Loucy (cell line): ENCODE results near the gene EZH2.
A peak's percentile ranks its signal among the peaks of the same experiment; 100 is the strongest.

Source experiments
- H2AFZ ChIP-seq: fragments of 200-600 bp; sonication (generic); 2 replicates; pipeline ENCODE4 v1.6.0; 2016; ENCODE audit warnings: antibody characterized with exemption, mild to moderate bottlenecking, low read length, moderate library complexity
- H3F3A ChIP-seq: fragments of 200-600 bp; 2 replicates; pipeline ENCODE4 v1.6.0; 2016; ENCODE audit warnings: antibody characterized with exemption, low read depth, mild to moderate bottlenecking
- H3K27me3 ChIP-seq: fragments of 200-600 bp; sonication (generic); 2 replicates; pipeline ENCODE4 v1.6.1; 2014; ENCODE audit warnings: low read length, mild to moderate bottlenecking; ENCODE audit not compliant: insufficient read depth, poor library complexity, severe bottlenecking
- H3K36me3 ChIP-seq: fragments of 200-600 bp; sonication (generic); 2 replicates; pipeline ENCODE4 v1.6.1; 2016; ENCODE audit warnings: low read length; ENCODE audit not compliant: insufficient read depth
- H3K4me1 ChIP-seq: fragments of 200-600 bp; sonication (generic); 2 replicates; pipeline ENCODE4 v1.5.1; 2014; ENCODE audit warnings: low read length, mild to moderate bottlenecking; ENCODE audit not compliant: insufficient read depth, poor library complexity, severe bottlenecking
- H3K4me2 ChIP-seq: fragments of 200-600 bp; sonication (generic); 2 replicates; pipeline ENCODE4 v1.6.0; 2014; ENCODE audit warnings: antibody characterized with exemption, low read length, low read depth, mild to moderate bottlenecking; ENCODE audit not compliant: poor library complexity, severe bottlenecking
- H3K4me3 ChIP-seq: fragments of 200-600 bp; sonication (generic); 2 replicates; pipeline ENCODE4 v1.5.1; 2014; ENCODE audit warnings: low read length, mild to moderate bottlenecking, mixed read lengths; ENCODE audit not compliant: poor library complexity, severe bottlenecking
- H3K79me2 ChIP-seq: fragments of 200-600 bp; sonication (generic); 2 replicates; pipeline ENCODE4 v1.6.1; 2014; ENCODE audit warnings: low read length; ENCODE audit not compliant: insufficient read depth
- H3K9ac ChIP-seq: fragments of 200-600 bp; sonication (generic); 2 replicates; pipeline ENCODE4 v1.6.0; 2014; ENCODE audit warnings: mild to moderate bottlenecking, low read depth, low read length, moderate library complexity; ENCODE audit not compliant: poor library complexity, severe bottlenecking
- H3K9me2 ChIP-seq: fragments of 200-600 bp; sonication (generic); replicated peaks from 2 replicates; pipeline ENCODE4 v1.6.1; 2016; ENCODE audit warnings: low read depth, low read length, mixed read lengths
- H3K9me3 ChIP-seq: fragments of 200-600 bp; sonication (generic); 2 replicates; pipeline ENCODE4 v1.6.1; 2014; ENCODE audit warnings: mild to moderate bottlenecking, antibody characterized with exemption, low read length, low read depth; ENCODE audit not compliant: insufficient read depth
- H4K20me1 ChIP-seq: fragments of 200-600 bp; sonication (generic); 2 replicates; pipeline ENCODE4 v1.6.0; 2014; ENCODE audit warnings: antibody characterized with exemption, low read length, mild to moderate bottlenecking; ENCODE audit not compliant: insufficient read depth, poor library complexity, severe bottlenecking
- CTCF ChIP-seq: fragments of 200-600 bp; sonication (generic); conservative IDR thresholded peaks from 2 replicates; pipeline ENCODE4 v1.5.1; 2014; ENCODE audit warnings: mild to moderate bottlenecking, antibody characterized with exemption, low read length
- EZH2phosphoT487 ChIP-seq: fragments of 200-600 bp; IDR thresholded peaks from 2 replicates; pipeline ENCODE4 v1.6.1; 2018; ENCODE audit warnings: antibody characterized with exemption, mild to moderate bottlenecking, moderate library complexity, borderline replicate concordance

EZH2 gene

DNA sequence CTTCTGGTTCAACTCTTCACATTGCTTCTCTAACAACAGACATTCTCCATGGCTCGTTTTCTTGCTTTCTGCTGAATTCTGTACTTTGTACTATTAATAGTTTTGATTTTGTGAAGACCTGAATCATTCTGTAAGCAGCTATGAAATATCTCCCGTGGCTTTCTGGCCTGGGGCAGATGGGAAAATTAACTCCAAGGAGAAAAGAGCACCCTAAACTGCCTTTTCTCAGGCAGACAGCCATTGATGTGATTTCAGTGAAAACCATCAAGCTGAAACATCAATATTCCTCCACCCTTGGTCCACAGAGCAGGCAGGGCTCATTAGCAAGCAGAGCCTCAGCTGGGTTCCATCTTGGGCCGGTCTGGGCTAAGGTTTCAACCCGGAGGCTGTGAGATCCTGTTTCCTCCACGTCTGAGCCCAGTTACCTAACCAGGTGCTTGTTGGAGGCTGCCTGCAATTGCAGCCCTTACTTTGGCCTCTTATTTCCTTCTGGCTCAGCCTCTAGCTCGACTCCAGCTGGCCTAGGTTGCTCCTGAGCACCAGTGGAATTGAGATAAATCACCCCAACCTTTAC is 21.1 kb upstream of the EZH2 start:
- no peaks in the 10 kb centered on the region for H3K9me2 ChIP-seq
- H3K4me3 ChIP-seq = no peak overlapping the region
- no peaks in the 10 kb centered on the region for H3K4me1 ChIP-seq
- no peaks in the 10 kb centered on the region for H3K9me3 ChIP-seq
- H3K36me3 ChIP-seq = no peaks in the 10 kb centered on the region
- H3K4me2 ChIP-seq = no peak overlapping the region
- peaks cover 12% of the 10 kb centered on the region for H3K27me3 ChIP-seq
- H2AFZ ChIP-seq = no peak overlapping the region
- no peak overlapping the region for H3K9ac ChIP-seq
- no peak for TF ChIP-seq EZH2phosphoT487
- no peak for TF ChIP-seq CTCF
- H3F3A ChIP-seq = no peaks in the 10 kb centered on the region
- no peaks in the 10 kb centered on the region for H4K20me1 ChIP-seq
- no peaks in the 10 kb centered on the region for H3K79me2 ChIP-seq

DNA sequence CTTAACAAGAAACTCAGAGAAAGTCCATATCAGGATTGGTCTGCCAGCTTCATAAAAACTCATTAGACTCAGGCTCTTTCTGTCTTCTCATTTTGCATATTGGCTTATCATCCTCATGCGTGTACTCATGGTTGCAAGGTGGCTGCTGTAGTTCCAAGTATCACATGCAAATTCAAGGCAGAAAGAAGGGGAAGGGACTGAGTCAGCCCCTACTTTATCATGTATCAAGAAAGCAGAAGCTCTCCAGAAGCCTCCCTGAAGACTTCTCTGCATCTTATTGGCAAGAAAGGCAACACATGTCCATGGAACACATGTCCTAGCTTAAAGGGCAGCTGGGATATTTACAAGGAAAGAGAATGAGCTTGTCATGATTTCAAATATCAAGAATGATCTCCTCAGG is 19.4 kb upstream of the EZH2 start:
- Histone ChIP-seq H3F3A (no peaks in the 10 kb centered on the region), H3K36me3 (no peaks in the 10 kb centered on the region), H3K9ac (no peak overlapping the region), H3K4me3 (no peak overlapping the region), H3K27me3 (peaks cover 5% of the 10 kb centered on the region), H3K79me2 (no peaks in the 10 kb centered on the region), H3K9me3 (no peaks in the 10 kb centered on the region), H3K4me2 (no peak overlapping the region), H4K20me1 (no peaks in the 10 kb centered on the region), H3K4me1 (no peaks in the 10 kb centered on the region), H2AFZ (no peak overlapping the region), H3K9me2 (no peaks in the 10 kb centered on the region)
- no peak for TF ChIP-seq CTCF
- TF ChIP-seq EZH2phosphoT487 = no peak

DNA sequence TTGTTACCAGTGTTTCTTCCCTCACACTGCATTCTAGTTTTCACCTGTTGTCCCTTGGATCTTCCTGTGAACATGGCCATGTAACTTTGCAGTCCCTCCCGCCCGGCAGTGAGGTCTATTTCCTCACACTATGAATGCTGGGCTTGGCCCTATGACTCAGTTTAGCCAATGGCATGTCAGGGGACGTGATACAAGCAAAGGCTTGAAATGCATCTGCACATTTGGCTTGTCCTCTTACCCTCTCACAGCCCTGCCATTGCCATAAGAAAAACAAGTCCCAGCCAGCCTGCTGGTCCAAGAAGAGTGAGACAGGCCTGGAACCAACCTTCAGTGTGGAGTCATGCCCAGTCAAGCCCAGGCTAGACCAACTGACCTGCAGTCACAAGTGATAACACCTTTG is 17.1 kb upstream of the EZH2 start:
- Histone ChIP-seq H3K4me1 (no peaks in the 10 kb centered on the region), H3K79me2 (no peaks in the 10 kb centered on the region), H3K9ac (no peak overlapping the region), H2AFZ (peak overlapping the region; percentile 35), H4K20me1 (no peaks in the 10 kb centered on the region), H3K27me3 (no peaks in the 10 kb centered on the region), H3K36me3 (no peaks in the 10 kb centered on the region), H3K9me3 (no peaks in the 10 kb centered on the region), H3F3A (no peaks in the 10 kb centered on the region), H3K9me2 (no peaks in the 10 kb centered on the region), H3K4me2 (no peak overlapping the region), H3K4me3 (no peak overlapping the region)
- no peak for TF ChIP-seq CTCF
